ENCODE results near the gene MAP3K7CL. TPM values are rescaled to one million over a fixed set of nuclear protein-coding genes. Genes with fewer than 3 reads are reported as not detected.
"Not testable (repeated sequence)": the region's sequence is repeated elsewhere in the genome, so short reads cannot be mapped to it uniquely, and the experiment has no call there.

The MAP3K7CL gene
- total RNA-seq, 1 experiment from 2014 or later: 2.3 TPM

- CTCF ChIA-PET: interaction anchor here (0.8 to 1.7 kb wide), 6 partner anchors 11 to 208 kb away, joined by 3 to 6 read pairs (median 4); no protein-coding TSS in a partner anchor
- no TSS peak for BruUV-seq (replicated peaks)
- no peak for TF ChIP-seq CTCF (IDR thresholded peaks at IDR 0.05; ENCODE audit: unreplicated experiment)
- no peak for DNase-seq
- H3K27me3 Mint-ChIP-seq (ENCODE audit: unreplicated experiment): no peaks in the 10 kb centered on the region
- peak overlapping the region; percentile 87 for H3K27ac Mint-ChIP-seq (ENCODE audit: unreplicated experiment)
- no peaks in the 10 kb centered on the region for H3K36me3 Mint-ChIP-seq (ENCODE audit: insufficient read depth, unreplicated experiment)
- intact Hi-C loops (cut with micrococcal nuclease; ENCODE audit: unreplicated experiment): loop anchor here (1.0 to 10.0 kb wide), 2 partner anchors 185 to 211 kb away; no protein-coding TSS in a partner anchor
- peaks cover 21% of the 10 kb centered on the region for H3K4me1 Mint-ChIP-seq (ENCODE audit: low read depth, unreplicated experiment)
- no peak overlapping the region for H3K4me3 Mint-ChIP-seq (ENCODE audit: low read depth, unreplicated experiment)
- no peaks in the 10 kb centered on the region for H3K9me3 Mint-ChIP-seq (ENCODE audit: low read depth, unreplicated experiment)
These were observed 33.1 kb downstream of the MAP3K7CL start for GRCh38 chr21:29163341-29164115.

GRCh38 chr21:29164323-29164942 lies 34.0 kb downstream of the MAP3K7CL start:
- intact Hi-C loops (cut with micrococcal nuclease; ENCODE audit: unreplicated experiment): loop anchor here (1.0 to 10.0 kb wide), 2 partner anchors 184 to 210 kb away; no protein-coding TSS in a partner anchor
- no TSS peak for BruUV-seq (replicated peaks)
- no peaks in the 10 kb centered on the region for H3K27me3 Mint-ChIP-seq (ENCODE audit: unreplicated experiment)
- peak overlapping the region; percentile 78 for H3K27ac Mint-ChIP-seq (ENCODE audit: unreplicated experiment)
- no peaks in the 10 kb centered on the region for H3K36me3 Mint-ChIP-seq (ENCODE audit: insufficient read depth, unreplicated experiment)
- H3K4me1 Mint-ChIP-seq (ENCODE audit: low read depth, unreplicated experiment): peaks cover 31% of the 10 kb centered on the region
- no peak for TF ChIP-seq CTCF (IDR thresholded peaks at IDR 0.05; ENCODE audit: unreplicated experiment)
- H3K9me3 Mint-ChIP-seq (ENCODE audit: low read depth, unreplicated experiment): no peaks in the 10 kb centered on the region
- CTCF ChIA-PET: interaction anchor here (0.5 to 1.7 kb wide), 7 partner anchors 10 to 207 kb away, joined by 3 to 6 read pairs (median 4); no protein-coding TSS in a partner anchor
- H3K4me3 Mint-ChIP-seq (ENCODE audit: low read depth, unreplicated experiment): no peak overlapping the region
- no peak for DNase-seq

GRCh38 chr21:29166323-29166722 lies 35.9 kb downstream of the MAP3K7CL start:
- no peak for DNase-seq
- TF ChIP-seq CTCF (IDR thresholded peaks at IDR 0.05; ENCODE audit: unreplicated experiment): no peak
- intact Hi-C loops (cut with micrococcal nuclease; ENCODE audit: unreplicated experiment): loop anchor here (5.0 to 10.0 kb wide), 2 partner anchors 41 to 208 kb away; no protein-coding TSS in a partner anchor
- Mint-ChIP-seq H3K36me3 (ENCODE audit: insufficient read depth, unreplicated experiment) (no peaks in the 10 kb centered on the region), H3K27me3 (ENCODE audit: unreplicated experiment) (no peaks in the 10 kb centered on the region), H3K27ac (ENCODE audit: unreplicated experiment) (no peak overlapping the region), H3K4me1 (ENCODE audit: low read depth, unreplicated experiment) (peaks cover 43% of the 10 kb centered on the region), H3K4me3 (ENCODE audit: low read depth, unreplicated experiment) (no peak overlapping the region), H3K9me3 (ENCODE audit: low read depth, unreplicated experiment) (no peaks in the 10 kb centered on the region)
- CTCF ChIA-PET: interaction anchor here (0.7 kb wide), 1 partner anchor 139 kb away, joined by 3 read pairs; no protein-coding TSS in a partner anchor
- no TSS peak for BruUV-seq (replicated peaks)

- Mint-ChIP-seq H3K36me3 (ENCODE audit: insufficient read depth, unreplicated experiment) (no peaks in the 10 kb centered on the region), H3K27ac (ENCODE audit: unreplicated experiment) (peak overlapping the region; percentile 19), H3K4me1 (ENCODE audit: low read depth, unreplicated experiment) (peaks cover 43% of the 10 kb centered on the region), H3K9me3 (ENCODE audit: low read depth, unreplicated experiment) (no peaks in the 10 kb centered on the region), H3K27me3 (ENCODE audit: unreplicated experiment) (no peaks in the 10 kb centered on the region), H3K4me3 (ENCODE audit: low read depth, unreplicated experiment) (no peak overlapping the region)
- BruUV-seq (replicated peaks): no TSS peak
- TF ChIP-seq CTCF (IDR thresholded peaks at IDR 0.05; ENCODE audit: unreplicated experiment): no peak
- CTCF ChIA-PET: no interaction called here
- intact Hi-C loops (cut with micrococcal nuclease; ENCODE audit: unreplicated experiment): loop anchor here (5.0 to 10.0 kb wide), 2 partner anchors 40 to 208 kb away; no protein-coding TSS in a partner anchor
- DNase-seq: no peak
These were observed 36.4 kb downstream of the MAP3K7CL start for GRCh38 chr21:29166853-29167252.

- Mint-ChIP-seq H3K4me1 (ENCODE audit: low read depth, unreplicated experiment) (peaks cover 43% of the 10 kb centered on the region), H3K27ac (ENCODE audit: unreplicated experiment) (peak overlapping the region; percentile 19)
- H3K36me3 Mint-ChIP-seq (ENCODE audit: insufficient read depth, unreplicated experiment); BruUV-seq (replicated peaks); CTCF ChIA-PET; H3K4me3 Mint-ChIP-seq (ENCODE audit: low read depth, unreplicated experiment); DNase-seq; H3K9me3 Mint-ChIP-seq (ENCODE audit: low read depth, unreplicated experiment); H3K27me3 Mint-ChIP-seq (ENCODE audit: unreplicated experiment): not testable (repeated sequence)
- intact Hi-C loops (cut with micrococcal nuclease; ENCODE audit: unreplicated experiment): loop anchor here (5.0 to 10.0 kb wide), 2 partner anchors 40 to 207 kb away; no protein-coding TSS in a partner anchor
These were observed 37.0 kb downstream of the MAP3K7CL start for GRCh38 chr21:29167481-29167880.

All from Calu3 (cell line).